ENCODE results near the gene ZNF292.
"Not testable (repeated sequence)": the region's sequence is repeated elsewhere in the genome, so short reads cannot be mapped to it uniquely, and the experiment has no call there.

Gene ZNF292

GRCh38 chr6:87220997-87221396 is 65.6 kb downstream of the ZNF292 start:
- DNase-seq: no peak

GRCh38 chr6:87222676-87223075 is 67.3 kb downstream of the ZNF292 start:
- no peak for DNase-seq

GRCh38 chr6:87224971-87225370 is 69.6 kb downstream of the ZNF292 start:
- no peak for DNase-seq

GRCh38 chr6:87225511-87225910 is 70.1 kb downstream of the ZNF292 start:
- no peak for DNase-seq

- no peak for DNase-seq
Observed at GRCh38 chr6:87225937-87226336, 70.6 kb downstream of the ZNF292 start.

GRCh38 chr6:87230801-87231200 is 75.4 kb downstream of the ZNF292 start:
- no peak for DNase-seq

- DNase-seq: no peak
Observed at GRCh38 chr6:87237804-87238203, 82.4 kb downstream of the ZNF292 start.

GRCh38 chr6:87239098-87239635 is 83.8 kb downstream of the ZNF292 start:
- not testable (repeated sequence) for DNase-seq

GRCh38 chr6:87241304-87241703 is 85.9 kb downstream of the ZNF292 start:
- no peak for DNase-seq

GRCh38 chr6:87242311-87242710 is 86.9 kb downstream of the ZNF292 start:
- DNase-seq: no peak

GRCh38 chr6:87243812-87244211 is 88.4 kb downstream of the ZNF292 start:
- no peak for DNase-seq

GRCh38 chr6:87244380-87244779 is 89.0 kb downstream of the ZNF292 start:
- no peak for DNase-seq

- DNase-seq: no peak
Observed at GRCh38 chr6:87250019-87250418, 94.7 kb downstream of the ZNF292 start.

GRCh38 chr6:87251225-87251624 is 95.9 kb downstream of the ZNF292 start:
- no peak for DNase-seq

GRCh38 chr6:87251725-87252124 is 96.4 kb downstream of the ZNF292 start:
- no peak for DNase-seq

GRCh38 chr6:87257046-87257445 is 101.7 kb downstream of the ZNF292 start:
- DNase-seq: no peak

- DNase-seq: no peak
Observed at GRCh38 chr6:87257565-87257964, 102.2 kb downstream of the ZNF292 start.

- DNase-seq: no peak
Observed at GRCh38 chr6:87257975-87258374, 102.6 kb downstream of the ZNF292 start.

- DNase-seq: no peak
Observed at GRCh38 chr6:87259791-87260190, 104.4 kb downstream of the ZNF292 start.

GRCh38 chr6:87261534-87261933 is 106.2 kb downstream of the ZNF292 start:
- DNase-seq: no peak

GRCh38 chr6:87264481-87264880 is 109.1 kb downstream of the ZNF292 start:
- no peak for DNase-seq

GRCh38 chr6:87274660-87275274 is 119.4 kb downstream of the ZNF292 start:
- DNase-seq: no peak

GRCh38 chr6:87276624-87277023 is 121.3 kb downstream of the ZNF292 start:
- DNase-seq: no peak

- no peak for DNase-seq
Observed at GRCh38 chr6:87277123-87277522, 121.8 kb downstream of the ZNF292 start.

- DNase-seq: no peak
Observed at GRCh38 chr6:87279196-87279595, 123.8 kb downstream of the ZNF292 start.
